Suprapubic skin (tissue), 3 donors: Measurements from ENCODE around the gene SLC22A3.

Source experiments
- EP300 ChIP-seq: sonication (generic); formaldehyde crosslinking; IDR thresholded peaks from one replicate; pipeline ENCODE4 v1.6.1; 2017; ENCODE audit warnings: antibody characterized with exemption
- POLR2A ChIP-seq, 2 donors: fragments of 450-650 bp; IDR thresholded peaks; one replicate each; pipeline ENCODE4 v1.6.1; 2017; ENCODE audit warnings: antibody characterized with exemption in 2 of 2, mild to moderate bottlenecking in 2 of 2, moderate library complexity in 2 of 2
- TF ChIP-seq, protein P1 (sequence below), 2 donors: fragments of 200-600 bp in 1 of 2; fragments of 450-650 bp in 1 of 2; sonication (generic) in 1 of 2; IDR thresholded peaks; one replicate each; pipeline ENCODE4 v1.5.1; 2016 to 2019; ENCODE audit warnings: antibody characterized with exemption in 2 of 2, mild to moderate bottlenecking in 1 of 2, moderate library complexity in 1 of 2

DNA sequence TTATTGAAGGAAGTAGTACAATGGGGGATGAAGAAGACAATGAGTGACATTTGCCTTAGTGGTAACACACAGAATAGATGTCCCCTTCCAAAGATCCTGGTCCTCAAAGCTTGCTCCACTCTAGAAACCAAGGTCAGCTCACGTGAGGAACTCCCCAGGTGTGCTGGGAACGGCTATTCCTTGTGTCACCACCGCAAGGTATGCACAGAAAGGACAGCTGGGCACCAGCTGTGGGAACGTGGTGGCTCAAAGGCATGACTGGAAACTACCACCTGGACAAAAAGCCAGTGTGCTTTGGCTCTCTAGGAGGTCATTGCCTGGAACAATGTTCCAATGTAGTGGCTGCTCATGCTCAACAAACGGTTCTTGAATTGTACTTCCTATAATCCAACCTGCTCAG is 94.0 kb downstream of the SLC22A3 start:
- TF ChIP-seq POLR2A (IDR thresholded peaks at IDR 0.05) (no peak), EP300 (no peak)
- TF ChIP-seq, protein P1, sequence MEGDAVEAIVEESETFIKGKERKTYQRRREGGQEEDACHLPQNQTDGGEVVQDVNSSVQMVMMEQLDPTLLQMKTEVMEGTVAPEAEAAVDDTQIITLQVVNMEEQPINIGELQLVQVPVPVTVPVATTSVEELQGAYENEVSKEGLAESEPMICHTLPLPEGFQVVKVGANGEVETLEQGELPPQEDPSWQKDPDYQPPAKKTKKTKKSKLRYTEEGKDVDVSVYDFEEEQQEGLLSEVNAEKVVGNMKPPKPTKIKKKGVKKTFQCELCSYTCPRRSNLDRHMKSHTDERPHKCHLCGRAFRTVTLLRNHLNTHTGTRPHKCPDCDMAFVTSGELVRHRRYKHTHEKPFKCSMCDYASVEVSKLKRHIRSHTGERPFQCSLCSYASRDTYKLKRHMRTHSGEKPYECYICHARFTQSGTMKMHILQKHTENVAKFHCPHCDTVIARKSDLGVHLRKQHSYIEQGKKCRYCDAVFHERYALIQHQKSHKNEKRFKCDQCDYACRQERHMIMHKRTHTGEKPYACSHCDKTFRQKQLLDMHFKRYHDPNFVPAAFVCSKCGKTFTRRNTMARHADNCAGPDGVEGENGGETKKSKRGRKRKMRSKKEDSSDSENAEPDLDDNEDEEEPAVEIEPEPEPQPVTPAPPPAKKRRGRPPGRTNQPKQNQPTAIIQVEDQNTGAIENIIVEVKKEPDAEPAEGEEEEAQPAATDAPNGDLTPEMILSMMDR (IDR thresholded peaks at IDR 0.05) = no peak
